Heart right ventricle (tissue), 16 donors: ENCODE results near the gene GRIN3B. TPM values are rescaled to one million over a fixed set of nuclear protein-coding genes. Genes with fewer than 3 reads are reported as not detected.
A peak's percentile ranks its signal among the peaks of the same experiment; 100 is the strongest.

Experiments
- ATAC-seq, 8 donors: fragments of 200-7000 bp; cut with Tn5 transposase; one replicate each; pipeline ENCODE4 v1.9.1; 2020; ENCODE audit warnings: mild to moderate bottlenecking in 8 of 8, moderate library complexity in 8 of 8, moderate number of reproducible peaks in 1 of 8
- DNase-seq, 2 donors: peaks; one replicate each; pipeline ENCODE4 v3.0.0-alpha.2; 2020
- H3K27ac ChIP-seq, 10 donors: fragments of 200-600 bp; sonication (generic) in 2 of 10; one replicate each; pipeline versions ENCODE4 v1.5.0 to v1.8.0; 2020 to 2022; ENCODE audit warnings: mild to moderate bottlenecking in 3 of 10
- H3K27me3 ChIP-seq, 7 donors: fragments of 200-600 bp; one replicate each; pipeline ENCODE4 v1.8.0; 2021 to 2022; ENCODE audit warnings: mild to moderate bottlenecking in 2 of 7
- H3K36me3 ChIP-seq, 9 donors: fragments of 200-600 bp; sonication (generic) in 1 of 9; one replicate each; pipeline versions ENCODE4 v1.5.0 to v1.8.0; 2020 to 2022; ENCODE audit warnings: mild to moderate bottlenecking in 2 of 9
- H3K4me1 ChIP-seq, 9 donors: fragments of 200-600 bp; sonication (generic) in 1 of 9; one replicate each; pipeline versions ENCODE4 v1.5.0 to v1.8.0; 2020 to 2022; ENCODE audit warnings: mild to moderate bottlenecking in 4 of 9
- H3K4me3 ChIP-seq, 10 donors: fragments of 200-600 bp; sonication (generic) in 2 of 10; one replicate each; pipeline versions ENCODE4 v1.5.0 to v1.8.0; 2020 to 2022; ENCODE audit warnings: mild to moderate bottlenecking in 7 of 10, moderate library complexity in 2 of 10
- H3K9me3 ChIP-seq, 11 donors: fragments of 200-600 bp in 10 of 11; sonication (generic) in 2 of 11; one replicate each; pipeline versions ENCODE4 v1.5.0 to v1.8.0; 2013 to 2022; ENCODE audit warnings: mild to moderate bottlenecking in 2 of 11, control low read depth in 1 of 11, moderate library complexity in 1 of 11
- CTCF ChIP-seq, 9 donors: fragments of 200-600 bp; sonication (generic) in 2 of 9; IDR thresholded peaks; one replicate each; pipeline versions ENCODE4 v1.5.0 to v1.8.0; 2021 to 2022; ENCODE audit warnings: antibody characterized with exemption in 9 of 9, mild to moderate bottlenecking in 5 of 9, moderate library complexity in 1 of 9
- WGBS, 2 donors: extraction: QIAGEN DNeasy Blood & Tissue Kit; methylation state at CpG; one replicate each; pipeline ENCODE4 v1.1.7; 2013; ENCODE audit warnings: inconsistent platforms in 1 of 2; 5-methylcytosine and 5-hydroxymethylcytosine counted together
- intact Hi-C, 10 donors: fragments of 100-400 bp; cut with DNase I; formaldehyde crosslinking; loops; one replicate each; pipeline versions ENCODE4 v1.11.1 to v1.14.2; 2022
- polyA plus RNA-seq, 2 donors: library from polyadenylated mRNA; stranded (reverse); fragments of 200-250 nt; gene quantifications; one replicate each; pipeline ENCODE4 v1.2.3, GENCODE V29; 2013
- total RNA-seq, 10 donors: library from RNA; stranded (reverse); fragmentation: NEBNext Ultra II Directional in 3 of 10; extraction: Animal tissue kit (Norgen Biotek cat#: 25700) in 3 of 10; gene quantifications; one replicate each; pipeline versions ENCODE4 v1.2.1 to v1.2.4, GENCODE V29; 2021 to 2023
- donor health status: Arrhythmogenic right ventricular cardiomyopathy.
- donor health status: ischemic (EF 13 %, LVEDD 7.1; RV severe dilation, severe dysfunction).
- donor health status: healthy with polysubstance abuse.
- donor health status: DM: no; HTN: yes; CAD: no.
- donor health status: DM: no; HTN: no; CAD: no.
- donor health status: ischemic (EF 25% LVEDD 6.9; RV normal size, moderate dysfunction).
- donor health status: ischemic (EF 25% LVEDD 5.7; RV mildly dilated, moderate dysfunction).
- donor health status: healthy.
- donor health status: DM: yes; HTN: yes; CAD: no.
- donor health status: Ischemic cardiomyopathy.
- donor health status: ischemic (EF 35%, LVEDD 5.7; RV mildly dilated, moderate dysfunction).
- donor health status: nonischemic (EF 11% LVEDD 7.7; RV severe dilation, severe dysfunction).
- donor health status: DM: yes; HTN: yes; CAD: no.
- donor health status: PGD.
- donor health status: ischemic (EF 29% LVEDD 5.4; RV normal size, mild dysfunction).
- donor health status: nonischemic (EF 23%, LVEDD 6.1; RV moderate dilation, normal function).

The GRIN3B gene
- total and polyA plus RNA-seq, 12 donors, result 0.01 to 0.10 (median 0.08) TPM; not detected in 8

- TF ChIP-seq CTCF (IDR thresholded peaks at IDR 0.05), result no peak
- peaks cover 0 to 29% (median 13%) of the 10 kb centered on the region in 9 donors for H3K36me3 ChIP-seq
- no peak overlapping the region for H3K4me3 ChIP-seq
- DNase-seq (no peak), ATAC-seq (peak in 1 of 8 donors; percentile 48)
- WGBS, 2 donors, result 76 to 77% methylated on average over 37 of the region's 37 CpGs
- no peak overlapping the region for H3K27ac ChIP-seq
- no peaks in the 10 kb centered on the region for H3K27me3 ChIP-seq
- intact Hi-C loops, result loop anchor here in 3 of 10 donors (5.0 to 10.0 kb wide), 3 partner anchors 37 to 210 kb away; no protein-coding TSS in a partner anchor
- no peaks in the 10 kb centered on the region for H3K4me1 ChIP-seq
- peaks cover 0 to 17% (median 9%) of the 10 kb centered on the region in 11 donors for H3K9me3 ChIP-seq
These were observed 25.5 kb upstream of the GRIN3B start for GRCh38 chr19:974564-975257.

- Histone ChIP-seq H3K27me3 (no peaks in the 10 kb centered on the region), H3K27ac (no peak overlapping the region), H3K9me3 (peaks cover 0 to 8% (median 0%) of the 10 kb centered on the region in 11 donors), H3K36me3 (peaks cover 0 to 12% (median 0%) of the 10 kb centered on the region in 9 donors), H3K4me3 (no peak overlapping the region), H3K4me1 (peaks cover 0 to 9% (median 0%) of the 10 kb centered on the region in 9 donors)
- intact Hi-C loops, result loop anchor here in 3 of 10 donors (5.0 to 10.0 kb wide), 2 partner anchors 209 to 212 kb away; no protein-coding TSS in a partner anchor
- no peak for DNase-seq
- WGBS, 2 donors, result 78 to 82% methylated on average over 10 of the region's 10 CpGs
- ATAC-seq, result no peak
- TF ChIP-seq CTCF (IDR thresholded peaks at IDR 0.05), result no peak
These were observed 23.7 kb upstream of the GRIN3B start for GRCh38 chr19:976476-976875.

- Histone ChIP-seq H3K4me3 (no peak overlapping the region), H3K9me3 (peaks cover 0 to 3% (median 0%) of the 10 kb centered on the region in 11 donors), H3K27me3 (no peaks in the 10 kb centered on the region), H3K36me3 (peaks cover 0 to 6% (median 0%) of the 10 kb centered on the region in 9 donors), H3K27ac (no peak overlapping the region), H3K4me1 (peaks cover 0 to 9% (median 0%) of the 10 kb centered on the region in 9 donors)
- no peak for DNase-seq
- WGBS, 2 donors, result 84 to 85% methylated on average over 24 of the region's 24 CpGs
- no peak for ATAC-seq
- TF ChIP-seq CTCF (IDR thresholded peaks at IDR 0.05), result no peak
- intact Hi-C loops, result loop anchor here in 3 of 10 donors (5.0 to 10.0 kb wide), 2 partner anchors 210 to 212 kb away; no protein-coding TSS in a partner anchor
These were observed 23.2 kb upstream of the GRIN3B start for GRCh38 chr19:977058-977464.

- DNase-seq (no peak), ATAC-seq (no peak)
- Histone ChIP-seq H3K27me3 (no peaks in the 10 kb centered on the region), H3K4me1 (peaks cover 4 to 26% (median 17%) of the 10 kb centered on the region in 9 donors), H3K27ac (no peak overlapping the region), H3K4me3 (no peak overlapping the region), H3K9me3 (no peaks in the 10 kb centered on the region), H3K36me3 (no peaks in the 10 kb centered on the region)
- no peak for TF ChIP-seq CTCF (IDR thresholded peaks at IDR 0.05)
- intact Hi-C loops, result loop anchor here in 3 of 10 donors (5.0 to 10.0 kb wide), 2 partner anchors 212 to 215 kb away; no protein-coding TSS in a partner anchor
- WGBS, 2 donors, result 70 to 71% methylated on average over 19 of the region's 19 CpGs
These were observed 20.9 kb upstream of the GRIN3B start for GRCh38 chr19:979318-979741.
